GM21717 (cell line): Measurements from ENCODE around the gene CPNE4.

Experiments used
- ATAC-seq: cut with Tn5 transposase; IDR thresholded peaks from one replicate; pipeline ENCODE4 v1.9.1; 2021; ENCODE audit warnings: mild to moderate bottlenecking, moderate library complexity; ENCODE audit not compliant: unreplicated experiment

CPNE4 gene

DNA sequence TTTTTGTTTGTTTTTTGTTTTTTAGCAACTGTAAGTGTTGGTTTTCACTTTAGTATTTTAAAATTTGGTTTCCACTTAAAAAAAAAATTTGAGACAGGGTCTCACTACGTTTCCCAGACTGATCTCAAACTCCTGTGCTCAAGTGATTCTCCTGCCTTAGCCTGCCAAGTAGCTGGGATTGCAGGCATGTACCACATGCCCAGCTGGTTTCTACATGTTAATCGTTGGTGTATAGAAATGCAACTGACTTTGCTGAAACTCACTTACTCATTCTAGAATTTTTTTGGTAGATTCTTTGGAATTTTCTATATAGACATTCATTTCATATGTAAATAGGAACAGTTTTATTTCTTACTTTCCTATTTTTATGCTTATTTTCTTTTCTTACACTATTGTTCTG is 287.3 kb downstream of the CPNE4 start:
- ATAC-seq: no peak

DNA sequence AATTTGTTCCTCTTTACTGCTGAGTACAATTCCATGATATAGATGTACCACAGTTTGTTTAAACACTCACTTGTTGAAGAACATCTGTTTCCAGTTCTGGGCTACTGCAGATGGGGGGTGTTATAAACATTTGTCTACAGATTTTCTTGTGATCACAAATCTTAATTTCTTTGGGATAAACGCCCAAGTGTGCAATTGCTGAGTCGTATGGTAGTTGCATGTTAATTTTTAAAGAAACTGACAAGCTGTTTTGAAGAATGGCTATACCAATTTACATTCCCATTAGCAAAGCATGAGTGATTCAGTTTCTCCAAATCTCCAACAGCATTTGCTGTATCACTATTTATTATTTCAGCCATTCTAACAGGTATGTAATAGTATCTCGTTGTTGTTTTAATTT is 290.0 kb downstream of the CPNE4 start:
- no peak for ATAC-seq

DNA sequence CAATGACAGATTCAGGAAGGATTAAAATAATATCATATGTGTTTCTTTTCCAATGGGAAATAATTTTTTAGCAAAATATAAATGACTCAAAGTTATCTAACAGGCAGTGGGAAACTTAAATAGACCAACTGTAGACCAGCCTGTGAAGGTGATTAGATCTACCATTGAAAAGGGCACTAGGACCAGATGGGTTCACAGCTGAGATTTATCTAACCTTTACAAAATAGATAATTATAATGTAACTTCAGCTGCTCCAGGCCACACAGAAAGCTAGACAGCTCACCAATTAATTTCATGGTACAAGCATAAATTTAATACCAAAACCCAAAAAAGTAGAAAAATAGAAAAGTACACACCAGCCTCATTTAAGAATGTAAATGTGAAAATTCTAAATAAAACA is 291.7 kb downstream of the CPNE4 start:
- ATAC-seq: no peak

DNA sequence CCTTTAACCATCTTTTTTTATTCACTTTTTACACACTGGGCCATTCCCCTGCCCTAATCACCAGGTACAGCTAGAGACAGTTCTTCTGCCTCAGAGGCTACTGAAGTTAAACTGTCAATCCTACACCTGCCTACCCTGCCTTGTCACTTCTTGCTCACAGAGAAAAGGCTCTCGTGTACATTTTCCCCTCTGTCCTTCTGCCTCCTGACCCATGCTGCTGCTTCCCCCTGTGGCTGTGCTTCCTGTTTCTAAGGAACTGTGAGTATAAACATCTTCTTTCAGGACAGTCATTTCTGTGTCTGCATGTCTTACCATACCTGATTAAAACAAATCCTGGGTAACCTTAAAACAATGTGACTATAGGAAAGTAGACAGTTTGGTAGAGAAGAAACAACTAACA is 295.6 kb downstream of the CPNE4 start:
- ATAC-seq: no peak

DNA sequence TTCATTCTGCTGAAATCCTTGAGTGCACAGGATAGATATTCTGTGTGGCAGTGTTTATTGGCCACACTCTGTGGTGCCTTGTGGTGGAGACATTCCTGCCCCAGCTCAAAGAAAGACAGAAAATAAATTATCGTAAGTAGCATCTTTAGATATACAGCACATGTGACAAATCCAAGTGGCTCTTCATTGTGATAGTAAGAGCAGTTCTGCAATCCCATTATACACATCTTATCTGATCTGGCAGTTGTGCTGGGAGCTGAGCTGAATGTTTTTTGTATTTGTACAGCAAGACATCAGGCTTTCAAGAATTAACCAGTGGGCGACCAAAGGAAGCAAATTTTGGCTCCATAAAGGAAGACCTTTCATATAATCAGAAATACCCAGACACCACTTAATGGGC is 296.7 kb downstream of the CPNE4 start:
- no peak for ATAC-seq

DNA sequence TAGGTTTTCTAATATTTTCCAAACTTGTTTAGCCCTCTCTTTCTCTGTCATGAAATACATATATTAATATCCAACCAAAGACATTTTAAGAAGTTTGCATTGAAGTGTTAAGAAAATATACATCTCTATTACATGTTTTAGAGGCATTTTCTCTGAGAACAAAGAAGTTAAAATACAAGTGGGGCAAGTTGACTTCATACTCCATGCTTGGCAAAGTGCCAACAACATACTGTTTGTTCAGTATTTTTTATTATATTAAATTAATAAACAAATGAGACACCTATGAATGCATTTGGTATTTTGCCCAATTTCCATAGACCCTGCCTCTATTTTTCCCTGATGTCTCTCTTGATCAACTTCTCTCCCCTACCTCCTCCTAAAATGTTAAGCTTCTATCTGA is 299.3 kb downstream of the CPNE4 start:
- no peak for ATAC-seq

DNA sequence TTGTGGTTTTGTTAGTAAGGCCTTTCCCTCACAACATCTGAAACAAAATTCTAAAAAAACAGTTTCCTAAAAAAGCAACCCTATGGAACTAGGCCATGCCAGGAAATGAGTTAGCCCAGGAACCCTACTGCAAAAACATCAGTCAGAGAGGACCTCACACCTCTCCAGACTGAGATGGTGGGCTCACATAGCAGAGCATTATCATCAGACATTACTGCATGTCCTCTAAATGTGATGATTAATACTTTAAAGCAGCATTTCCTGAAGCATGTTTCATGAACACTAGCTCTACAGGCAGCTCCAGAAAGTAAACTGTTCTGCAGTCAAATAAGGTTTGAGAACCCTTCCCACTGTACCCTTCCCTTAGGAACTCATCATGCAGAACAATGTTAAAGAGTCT is 299.7 kb downstream of the CPNE4 start:
- ATAC-seq: no peak

DNA sequence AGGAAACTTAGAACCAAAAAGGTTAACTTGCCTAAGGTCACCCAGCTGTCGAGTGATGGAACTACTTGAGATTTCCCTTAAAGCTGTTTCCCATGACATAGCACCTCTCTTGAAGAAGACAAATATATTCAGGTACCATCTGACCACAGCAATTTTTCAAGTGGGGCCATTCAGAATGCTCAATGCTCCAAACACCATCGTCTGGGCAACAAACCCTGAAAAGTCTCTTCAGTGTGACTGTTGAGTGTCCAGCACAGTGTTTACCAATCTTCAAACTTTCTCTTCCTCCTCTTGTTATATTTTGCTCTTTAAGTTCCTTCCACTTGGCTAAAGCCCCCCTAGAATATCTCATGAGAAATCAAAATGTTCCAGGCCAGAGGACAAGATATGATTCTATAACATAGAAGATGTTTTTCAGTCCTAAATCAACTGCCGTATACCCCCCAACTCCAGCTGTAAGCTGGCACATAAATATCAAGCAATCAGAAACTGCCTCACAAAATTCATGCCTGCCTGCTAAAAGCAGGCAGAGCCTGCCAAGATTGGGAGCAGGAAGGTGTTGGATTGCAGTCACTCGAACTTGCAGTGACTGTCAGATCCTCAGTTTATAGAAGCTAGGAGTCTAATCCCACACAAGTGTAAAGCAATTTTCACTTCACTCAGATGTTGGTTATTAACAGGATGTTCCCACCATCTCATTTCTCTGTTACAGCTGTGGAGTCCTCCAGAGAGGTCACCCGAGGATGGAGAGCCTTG is 301.6 kb downstream of the CPNE4 start:
- ATAC-seq: no peak

DNA sequence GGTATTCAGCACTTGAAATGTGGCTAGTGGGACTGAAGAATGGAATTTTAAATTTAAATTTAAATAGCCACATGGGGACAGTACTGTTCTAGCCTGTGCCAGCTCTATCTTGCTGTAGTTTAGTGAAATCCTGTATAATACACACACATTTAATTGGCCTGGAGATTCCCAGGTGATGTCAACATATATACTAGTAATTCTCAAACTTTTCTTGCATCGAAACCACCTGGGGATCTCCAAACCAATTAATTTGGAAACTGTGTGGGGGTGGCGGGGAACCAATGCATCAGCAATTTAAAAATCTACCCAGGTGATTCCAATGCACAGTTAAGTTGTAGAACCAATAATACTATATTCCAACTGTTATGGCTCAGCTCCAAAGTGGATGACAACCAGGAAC is 303.1 kb downstream of the CPNE4 start:
- no peak for ATAC-seq

DNA sequence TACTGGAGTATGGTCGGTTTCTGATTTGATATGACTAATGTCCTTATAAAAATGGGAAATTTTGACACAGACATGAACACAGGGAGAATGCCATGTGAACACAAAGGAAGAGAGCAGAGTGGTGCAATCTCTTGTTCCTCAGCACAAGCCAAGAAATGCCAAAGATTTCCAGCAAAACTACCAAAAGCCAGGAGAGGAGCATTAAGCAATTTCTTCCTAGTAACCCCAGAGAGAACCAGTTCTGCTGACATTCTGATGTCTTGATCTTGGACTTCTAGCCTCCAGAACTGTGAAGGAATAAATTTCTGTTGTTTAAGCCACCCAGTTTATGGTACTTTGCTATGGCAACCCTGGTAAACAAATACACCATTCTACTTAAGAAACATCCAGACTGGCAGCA is 304.2 kb downstream of the CPNE4 start:
- no peak for ATAC-seq

DNA sequence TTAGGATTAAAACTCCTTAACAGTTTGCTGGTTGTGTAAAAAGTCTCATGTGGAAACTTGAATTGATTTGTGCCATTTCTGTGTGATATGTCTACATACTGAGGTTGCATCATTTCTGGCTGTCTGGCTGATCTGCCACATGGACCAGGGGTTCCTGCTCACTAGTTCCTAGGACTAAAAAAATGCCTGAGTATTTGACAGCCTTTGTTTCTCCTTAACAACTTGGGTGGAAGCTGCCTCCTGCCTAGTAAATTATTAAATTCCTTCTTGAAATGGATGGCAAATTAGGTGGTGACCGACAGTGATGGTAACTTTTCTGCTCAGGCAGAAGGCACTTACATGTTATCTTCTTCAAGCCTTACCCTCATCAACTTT is 305.2 kb downstream of the CPNE4 start:
- ATAC-seq: no peak

DNA sequence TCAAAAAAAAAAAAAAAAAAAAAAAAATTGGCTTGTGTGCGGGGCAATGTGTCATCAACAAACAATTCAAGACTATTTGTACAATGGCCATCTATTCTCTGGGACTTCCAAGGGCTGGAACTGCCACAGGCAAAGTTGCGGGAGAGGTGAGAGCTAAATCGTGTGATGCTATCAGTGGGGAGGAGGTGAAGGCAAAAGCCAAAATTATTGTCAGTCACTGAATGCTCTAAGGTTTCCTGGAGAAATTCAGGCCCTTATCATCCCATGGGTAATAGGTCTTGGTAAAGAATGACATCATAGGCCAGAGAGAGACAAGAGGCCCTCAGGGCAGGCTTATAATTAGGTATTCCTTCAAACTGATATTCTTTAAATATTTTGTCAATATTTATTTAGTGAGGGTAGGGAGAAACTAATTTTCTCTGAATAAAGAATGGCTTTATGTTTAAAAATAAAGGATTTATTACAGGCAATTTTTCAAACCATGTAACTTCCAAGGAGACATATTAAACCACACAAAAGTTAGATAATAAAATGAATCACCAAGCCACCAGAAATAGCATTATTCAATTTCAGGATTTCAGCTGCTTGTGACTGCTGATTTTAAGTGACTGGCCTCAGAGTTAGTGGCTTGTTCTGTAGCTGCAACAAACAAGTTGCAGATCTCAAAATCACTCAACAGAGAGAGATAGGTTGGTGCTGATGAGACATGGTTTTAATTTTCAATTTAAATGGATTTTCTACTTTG is 305.7 kb downstream of the CPNE4 start:
- no peak for ATAC-seq

DNA sequence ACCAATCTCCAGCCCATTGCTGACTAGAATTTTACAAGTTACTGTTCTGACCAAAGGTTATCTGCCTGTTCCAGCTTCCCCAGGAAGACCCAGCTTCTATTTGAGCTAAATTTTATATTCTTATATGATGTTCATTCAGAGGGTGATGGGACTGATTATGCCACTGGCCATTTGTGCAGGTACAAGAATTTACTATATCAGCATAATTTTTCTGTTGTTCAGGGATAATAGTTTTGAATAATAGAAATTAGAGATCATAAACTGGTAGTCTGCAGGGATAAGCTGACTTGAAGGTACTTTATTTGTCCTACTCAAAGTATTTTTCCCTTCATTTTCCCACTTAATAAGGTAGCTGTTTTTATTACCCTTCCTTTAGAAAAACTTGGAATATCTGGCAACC is 309.4 kb downstream of the CPNE4 start:
- ATAC-seq: no peak

DNA sequence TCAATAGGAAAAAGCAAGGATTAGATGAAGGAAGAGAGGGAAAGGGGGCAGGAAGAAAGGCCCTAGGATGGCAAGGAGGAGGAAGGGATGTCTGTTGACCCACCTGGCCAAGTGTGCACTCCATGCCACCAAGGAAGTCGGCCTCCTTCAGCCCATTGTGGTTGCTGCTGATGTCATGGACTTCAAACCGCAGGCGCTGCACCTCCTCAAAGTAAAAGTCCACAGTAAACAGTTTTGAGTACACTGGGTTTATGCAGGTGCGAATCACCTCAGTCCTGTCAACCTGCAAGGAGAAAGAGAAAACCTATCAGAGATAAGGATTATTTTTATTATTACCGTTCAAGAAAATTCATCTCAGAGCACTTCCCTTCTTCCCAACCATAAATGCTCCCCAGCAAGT is 311.5 kb downstream of the CPNE4 start:
- ATAC-seq: no peak

DNA sequence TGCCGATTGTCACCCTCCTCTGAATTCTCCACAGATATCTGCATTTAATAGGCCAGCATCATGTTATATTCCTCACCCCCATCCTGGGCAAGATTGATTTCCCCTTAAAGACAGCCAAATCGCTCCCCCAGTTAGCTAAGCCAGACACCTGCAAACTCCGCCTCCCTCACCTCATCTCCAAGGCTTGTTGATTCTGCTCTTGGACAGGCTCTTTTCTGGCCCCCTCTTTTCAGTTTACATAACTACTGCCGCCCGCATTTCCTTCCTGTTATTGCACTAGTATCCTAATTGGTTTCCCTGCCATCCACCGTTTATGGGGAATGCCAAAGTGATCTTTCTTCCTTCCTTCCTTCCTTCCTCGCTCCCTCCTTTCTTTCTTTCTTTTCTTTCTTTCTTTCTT is 317.3 kb downstream of the CPNE4 start:
- ATAC-seq: no peak

DNA sequence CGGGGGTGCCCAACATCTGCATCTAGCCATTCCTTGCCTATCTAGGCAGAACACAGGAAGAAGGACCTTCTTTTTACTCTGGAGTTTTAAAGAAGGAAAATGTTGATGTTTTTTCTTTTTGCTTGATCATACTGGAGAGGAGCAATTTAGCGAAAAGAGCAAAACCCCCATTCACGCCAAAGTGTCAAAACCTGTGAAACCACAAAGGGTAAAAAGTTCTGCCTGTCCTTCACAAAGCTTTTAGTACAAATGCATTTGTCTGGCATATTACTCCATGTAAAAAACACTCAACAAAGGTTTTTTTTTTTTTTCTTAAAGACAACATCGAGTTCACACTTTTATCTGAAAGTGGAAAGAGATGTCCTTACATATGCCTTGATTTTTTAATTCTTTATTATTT is 317.9 kb downstream of the CPNE4 start:
- no peak for ATAC-seq

DNA sequence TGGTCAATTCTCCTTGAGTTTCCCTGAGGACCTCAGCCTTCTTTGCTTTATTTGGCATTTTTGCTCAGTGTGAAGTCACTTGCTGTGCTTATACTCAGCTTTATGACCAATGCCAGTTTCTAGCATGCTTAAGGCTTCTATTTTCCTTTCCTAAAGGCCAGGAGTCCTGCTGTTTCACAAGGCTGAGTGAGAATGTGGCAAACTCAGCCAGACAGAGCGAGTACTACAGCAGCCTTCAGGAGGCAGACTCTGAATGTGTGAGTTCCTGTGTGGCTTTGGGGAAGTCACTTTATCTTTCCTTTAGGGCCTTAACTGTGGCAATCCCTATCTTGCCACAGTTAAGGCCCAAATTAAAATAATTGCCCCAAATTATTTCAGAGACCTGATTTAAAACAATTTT is 318.8 kb downstream of the CPNE4 start:
- peak; percentile 31 for ATAC-seq

DNA sequence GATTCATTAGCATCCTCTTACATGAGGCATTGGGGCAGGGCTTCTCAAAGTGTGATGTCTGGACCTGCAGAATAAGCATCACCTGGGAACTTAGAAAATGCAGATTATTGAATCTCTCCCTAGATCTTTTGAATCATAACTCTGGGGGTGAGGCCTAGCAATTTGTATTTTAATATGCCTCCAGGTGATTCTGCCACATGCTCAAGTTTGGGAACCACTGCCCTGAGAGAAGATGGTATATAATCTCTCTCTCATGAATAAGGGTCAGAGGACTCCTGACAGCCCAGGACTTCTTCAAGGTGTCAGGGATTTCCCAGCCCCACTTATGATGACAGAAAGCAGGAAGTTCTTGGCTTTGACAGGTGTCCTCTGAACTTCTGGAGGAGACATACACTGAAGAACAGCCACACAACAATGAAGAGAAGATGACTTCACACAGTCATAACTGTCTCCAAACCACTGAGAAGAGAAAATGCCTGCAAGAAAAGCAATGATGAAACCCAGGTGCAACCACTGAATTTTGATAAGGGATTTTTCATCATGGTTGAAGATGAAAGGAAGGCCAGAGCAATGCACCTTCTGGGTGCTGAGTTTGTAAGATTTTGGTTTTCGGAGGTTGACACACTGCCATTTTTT is 320.1 kb downstream of the CPNE4 start:
- ATAC-seq: peak; percentile 87

DNA sequence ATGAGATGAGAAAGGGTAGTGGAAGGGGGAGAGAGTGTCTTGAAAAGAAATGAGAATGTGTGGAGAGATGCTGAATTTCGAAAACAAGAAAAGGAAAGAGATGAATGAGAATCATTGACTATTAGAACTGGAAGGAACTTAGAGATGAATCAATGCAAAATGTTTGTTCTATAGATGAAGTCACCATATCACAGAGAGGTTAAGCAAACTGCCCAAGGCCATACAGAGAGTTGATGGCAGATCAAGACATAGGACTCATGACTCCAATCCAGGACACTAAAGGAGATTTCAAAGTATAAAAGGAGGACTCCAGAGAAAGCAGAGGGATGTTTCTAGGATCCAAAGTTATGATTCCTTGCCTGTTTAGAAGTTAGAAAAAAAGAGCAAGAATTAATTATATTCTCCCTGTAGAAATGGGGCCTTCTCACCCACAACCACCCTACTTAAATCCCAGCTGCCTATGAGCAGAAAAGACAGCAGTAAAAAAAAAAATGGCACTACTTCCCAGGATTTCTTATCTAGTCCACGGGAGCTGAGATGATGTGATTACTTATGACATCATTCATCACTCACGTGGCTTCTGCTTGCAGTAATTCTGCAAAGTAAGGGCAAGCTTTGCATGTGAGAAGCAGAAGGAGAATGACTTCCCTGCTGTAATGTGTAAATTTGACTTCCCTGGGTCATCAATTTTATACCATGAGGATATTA is 321.2 kb downstream of the CPNE4 start:
- ATAC-seq: no peak

DNA sequence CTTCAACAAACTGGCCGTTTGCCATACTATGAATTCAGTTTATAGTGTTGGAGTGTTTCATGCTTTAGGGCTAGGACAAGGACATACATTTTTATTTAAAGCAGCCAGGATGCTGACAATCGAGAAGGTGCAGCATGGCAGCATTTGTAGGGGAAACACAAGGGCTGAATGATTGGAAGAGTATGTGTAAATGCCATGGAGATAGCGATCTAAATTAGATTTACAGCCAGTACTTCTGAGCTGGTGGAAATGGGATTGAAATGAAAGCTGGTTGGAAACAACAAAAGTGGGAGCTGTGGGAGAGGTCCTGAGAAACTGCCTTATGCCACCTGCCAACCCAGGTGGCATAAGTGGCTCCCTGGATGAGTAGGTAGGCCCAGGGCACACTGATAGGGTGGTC is 322.2 kb downstream of the CPNE4 start:
- ATAC-seq: no peak

DNA sequence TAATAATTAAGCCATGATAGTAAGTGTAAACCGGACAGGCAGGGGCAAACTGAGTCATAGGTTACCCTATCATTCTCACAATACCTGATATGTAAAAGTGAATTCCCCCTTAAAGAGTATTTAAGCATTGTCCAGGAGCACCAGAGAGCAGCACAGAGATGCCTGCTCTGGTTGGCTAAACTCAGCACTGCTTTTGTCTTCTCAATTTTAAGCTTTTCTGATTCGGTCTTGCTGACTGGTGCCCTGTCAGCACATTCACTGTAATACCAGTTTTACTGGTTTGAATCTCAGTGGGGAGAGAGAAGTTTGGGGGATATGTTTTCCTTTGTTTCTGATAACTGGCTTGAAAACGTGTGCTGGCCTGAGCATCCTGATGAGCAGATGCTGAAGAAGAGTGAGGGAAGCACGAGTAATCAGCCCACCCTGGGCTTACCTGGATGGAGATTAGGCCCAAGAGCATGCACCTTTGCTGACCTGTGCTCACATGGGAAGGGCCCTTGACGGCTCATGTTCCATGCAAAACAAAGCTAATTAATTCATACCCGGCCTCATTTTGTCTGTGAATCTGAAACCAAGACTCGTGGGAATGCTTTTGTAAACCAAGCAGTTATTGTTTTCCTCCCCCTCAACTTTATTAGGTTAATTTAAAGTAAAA is 323.6 kb downstream of the CPNE4 start:
- no peak for ATAC-seq
